HCT116 (cell line): Measurements from ENCODE around the gene CBR1. TPM values are rescaled to one million over a fixed set of nuclear protein-coding genes. Genes with fewer than 3 reads are reported as not detected.

Source experiments
- ATAC-seq: fragments of 200-7000 bp; cut with Tn5 transposase; 2 replicates; pipeline ENCODE4 v1.9.1; 2020; ENCODE audit warnings: mild to moderate bottlenecking, moderate library complexity
- BruUV-seq: library from RNA; stranded (reverse); fragments of 400-500 nt; replicated peaks from 2 replicates; lab custom pipeline; 2021; lab: Mats Ljungman, UMichigan
- CTCF ChIA-PET: fragments of 300-600 bp; sonication (Branson Sonifier 250); formaldehyde crosslinking; loops from one replicate; lab custom pipeline; 2021; ENCODE audit warnings: antibody characterized with exemption; lab: Charles Lee
- POLR2A ChIA-PET: fragments of 300-600, 350-600 bp; sonication (Branson Sonifier 250); formaldehyde crosslinking; loops from one replicate; lab custom pipeline; 2021; ENCODE audit warnings: antibody characterized with exemption; lab: Charles Lee
- RAD21 ChIA-PET, 2 experiments: fragments of 300-600 bp; sonication (Branson Sonifier 250); formaldehyde crosslinking; loops; one replicate each; lab custom pipeline; 2023; ENCODE audit warnings: low total read pairs in 2 of 2; ENCODE audit not compliant: uncharacterized antibody in 2 of 2, unreplicated experiment in 2 of 2, low non-redundant PET in 1 of 2; lab: Charles Lee
- DNase-seq: peaks from one replicate; pipeline ENCODE4 v3.0.0-alpha.2; 2010; ENCODE audit warnings: low read depth, low spot score
- H2AFZ ChIP-seq: fragments of 200-600 bp; shearing (Covaris generic), sonication (generic); 2 replicates; pipeline ENCODE4 v1.6.1; 2017; ENCODE audit warnings: low read depth, mixed run types, mixed read lengths, antibody characterized with exemption, low read length; ENCODE audit not compliant: poor library complexity, severe bottlenecking
- H3K27ac ChIP-seq: 2 replicates; pipeline ENCODE4 v1.5.1; 2012; ENCODE audit warnings: low read depth, low read length
- H3K27me3 ChIP-seq: fragments of 200-600 bp; sonication (generic); 2 replicates; pipeline ENCODE4 v1.6.1; 2016; ENCODE audit warnings: mixed run types, low read length, mixed read lengths; ENCODE audit not compliant: insufficient read depth
- H3K36me3 ChIP-seq, 2 experiments: fragments of 200-500 bp in 1 of 2; fragments of 200-600 bp in 1 of 2; sonication (Bioruptor generic) in 1 of 2; sonication (generic) in 1 of 2; 2 replicates each; pipeline versions ENCODE4 v1.5.1 to v1.6.1; 2014 to 2016; ENCODE audit warnings: low read length in 2 of 2, inconsistent platforms in 1 of 2, mixed read lengths in 1 of 2, mixed run types in 1 of 2; ENCODE audit not compliant: insufficient read depth in 2 of 2, control insufficient read depth in 1 of 2
- H3K4me1 ChIP-seq, 2 experiments: fragments of 200-600 bp in 1 of 2; sonication (generic) in 1 of 2; 2 replicates each; pipeline versions ENCODE4 v1.5.1 to v1.6.1; 2012 to 2017; ENCODE audit warnings: low read length in 2 of 2, inconsistent platforms in 1 of 2, mild to moderate bottlenecking in 1 of 2, mixed read lengths in 1 of 2, mixed run types in 1 of 2, moderate library complexity in 1 of 2; ENCODE audit not compliant: insufficient read depth in 2 of 2, control insufficient read depth in 1 of 2
- H3K4me2 ChIP-seq: fragments of 200-600 bp; sonication (generic); 2 replicates; pipeline ENCODE4 v1.6.1; 2017; ENCODE audit warnings: mixed run types, low read length, mixed read lengths
- H3K4me3 ChIP-seq, 2 experiments: fragments of 200-600 bp in 1 of 2; sonication (generic) in 1 of 2; replicated peaks in 1 of 2; 2 replicates each; pipeline ENCODE4 v1.5.1; 2011 to 2016; ENCODE audit warnings: low read length in 2 of 2, control low read depth in 1 of 2, low read depth in 1 of 2, mild to moderate bottlenecking in 1 of 2, mixed read lengths in 1 of 2, mixed run types in 1 of 2
- H3K79me2 ChIP-seq: fragments of 200-600 bp; sonication (generic); 2 replicates; pipeline ENCODE4 v1.6.1; 2017; ENCODE audit warnings: mild to moderate bottlenecking, mixed run types, low read length, moderate library complexity, mixed read lengths; ENCODE audit not compliant: insufficient read depth
- H3K9ac ChIP-seq: fragments of 200-600 bp; sonication (generic); 2 replicates; pipeline ENCODE4 v1.6.1; 2016; ENCODE audit warnings: low read length, mixed read lengths
- H3K9me2 ChIP-seq: fragments of 200-600 bp; sonication (generic), shearing (Covaris generic); 2 replicates; pipeline ENCODE4 v1.6.1; 2017; ENCODE audit warnings: mixed run types, mild to moderate bottlenecking, moderate library complexity; ENCODE audit not compliant: insufficient read depth
- H3K9me3 ChIP-seq, 2 experiments: fragments of 200-500 bp in 1 of 2; fragments of 200-600 bp in 1 of 2; sonication (Bioruptor generic) in 1 of 2; sonication (generic) in 1 of 2; 2 replicates each; pipeline ENCODE4 v1.6.1; 2014 to 2017; ENCODE audit warnings: low read length in 2 of 2, mixed read lengths in 2 of 2, inconsistent platforms in 1 of 2, low read depth in 1 of 2, mild to moderate bottlenecking in 1 of 2, mixed run types in 1 of 2, moderate library complexity in 1 of 2; ENCODE audit not compliant: control insufficient read depth in 1 of 2, insufficient read depth in 1 of 2
- H4K20me1 ChIP-seq: fragments of 200-600 bp; sonication (generic), shearing (Covaris generic); 2 replicates; pipeline ENCODE4 v1.6.1; 2017; ENCODE audit warnings: mixed run types, mild to moderate bottlenecking, moderate library complexity; ENCODE audit not compliant: insufficient read depth
- CEBPB ChIP-seq: IDR thresholded peaks from 2 replicates; pipeline ENCODE4 v1.6.1; 2012; ENCODE audit warnings: low read depth
- EGR1 ChIP-seq: IDR thresholded peaks from 2 replicates; pipeline ENCODE4 v1.6.1; 2012; ENCODE audit warnings: low read depth
- ELF1 ChIP-seq: IDR thresholded peaks from 2 replicates; pipeline ENCODE4 v1.6.1; 2012; ENCODE audit warnings: low read depth, borderline replicate concordance
- EZH2 ChIP-seq: fragments of 200-600 bp; sonication (generic); IDR thresholded peaks from 2 replicates; pipeline ENCODE4 v1.6.1; 2017; ENCODE audit warnings: antibody characterized with exemption, mixed run types
- EZH2phosphoT487 ChIP-seq: fragments of 200-600 bp; IDR thresholded peaks from 2 replicates; pipeline ENCODE4 v1.6.1; 2018; ENCODE audit warnings: antibody characterized with exemption, borderline replicate concordance
- FOSL1 ChIP-seq: IDR thresholded peaks from 2 replicates; pipeline ENCODE4 v1.6.1; 2012; ENCODE audit warnings: low read depth
- POLR2A ChIP-seq: IDR thresholded peaks from 2 replicates; pipeline ENCODE4 v1.7.0; 2011; ENCODE audit warnings: borderline replicate concordance; ENCODE audit not compliant: insufficient read depth, insufficient read length; ENCODE audit errors: extremely low read depth
- POLR2AphosphoS5 ChIP-seq: IDR thresholded peaks from 2 replicates; pipeline ENCODE4 v1.6.1; 2011; ENCODE audit warnings: mild to moderate bottlenecking, low read depth, low read length, moderate library complexity
- SIN3A ChIP-seq: IDR thresholded peaks from 2 replicates; pipeline ENCODE4 v1.6.1; 2012; ENCODE audit warnings: low read depth
- SP1 ChIP-seq: IDR thresholded peaks from 2 replicates; pipeline ENCODE4 v1.6.1; 2012; ENCODE audit warnings: low read depth
- intact Hi-C: fragments of 100-400 bp; cut with micrococcal nuclease; formaldehyde crosslinking; loops from 2 replicates; pipeline ENCODE4 v1.10.0; 2022
- total RNA-seq: library from RNA; stranded (reverse); gene quantifications from one replicate; pipeline ENCODE4 v1.2.1, GENCODE V29; 2021; ENCODE audit not compliant: unreplicated experiment
- TF ChIP-seq, protein P1 (sequence below): IDR thresholded peaks from 2 replicates; pipeline ENCODE4 v1.6.1; 2011; ENCODE audit warnings: mild to moderate bottlenecking, low read length, moderate library complexity; ENCODE audit not compliant: insufficient replicate concordance; ENCODE audit errors: extremely low read depth
- TF ChIP-seq, protein P2 (sequence below): IDR thresholded peaks from 2 replicates; pipeline ENCODE4 v1.6.1; 2012
- TF ChIP-seq, protein P3 (sequence below): IDR thresholded peaks from 2 replicates; pipeline ENCODE4 v1.6.1; 2012; ENCODE audit warnings: low read depth
- TF ChIP-seq, protein P4 (sequence below): IDR thresholded peaks from 2 replicates; pipeline ENCODE4 v1.6.1; 2012

The CBR1 gene
- total RNA-seq, 1 experiment from 2014 or later, result 0.91 TPM

DNA sequence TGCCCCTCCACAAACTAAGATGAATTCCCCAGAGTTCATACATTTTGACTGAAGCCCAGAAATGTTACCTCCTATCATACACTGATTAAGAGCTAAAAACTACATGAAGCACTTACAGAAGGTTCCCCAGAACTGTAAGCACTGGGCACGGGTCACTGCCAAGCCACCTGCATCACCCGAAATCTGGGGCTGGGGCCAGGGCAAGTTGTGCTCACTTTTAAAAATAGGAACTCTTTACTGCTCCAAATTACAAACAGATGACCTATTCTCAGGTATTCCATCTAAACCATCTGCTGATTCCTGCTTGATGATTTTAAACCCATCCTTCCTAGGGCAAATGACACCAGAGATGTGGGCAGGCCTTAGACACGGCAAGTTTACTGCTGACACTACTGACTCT lies 14.3 kb upstream of the CBR1 start:
- no peak overlapping the region for H3K4me3 ChIP-seq
- TF ChIP-seq POLR2AphosphoS5 (no peak), ELF1 (no peak), POLR2A (no peak), SIN3A (no peak), SP1 (no peak), EZH2 (no peak), EGR1 (no peak), CEBPB (no peak)
- H4K20me1 ChIP-seq, result no peaks in the 10 kb centered on the region
- RAD21 ChIA-PET, result no interaction called here
- no peaks in the 10 kb centered on the region for H3K9me3 ChIP-seq
- ATAC-seq (no peak), DNase-seq (no peak)
- intact Hi-C loops, result no loop called here
- no peak overlapping the region for H2AFZ ChIP-seq
- H3K79me2 ChIP-seq, result peaks cover 33% of the 10 kb centered on the region
- H3K27ac ChIP-seq, result no peak overlapping the region
- peaks cover 37 to 49% of the 10 kb centered on the region in 2 experiments for H3K36me3 ChIP-seq
- POLR2A ChIA-PET, result no interaction called here
- peaks cover 5 to 6% of the 10 kb centered on the region in 2 experiments; a peak in 3 of 4 replicates for H3K4me1 ChIP-seq
- H3K9me2 ChIP-seq, result no peaks in the 10 kb centered on the region
- CTCF ChIA-PET, result no interaction called here
- H3K9ac ChIP-seq, result no peak overlapping the region
- no peaks in the 10 kb centered on the region for H3K27me3 ChIP-seq
- no TSS peak for BruUV-seq
- no peak overlapping the region for H3K4me2 ChIP-seq

DNA sequence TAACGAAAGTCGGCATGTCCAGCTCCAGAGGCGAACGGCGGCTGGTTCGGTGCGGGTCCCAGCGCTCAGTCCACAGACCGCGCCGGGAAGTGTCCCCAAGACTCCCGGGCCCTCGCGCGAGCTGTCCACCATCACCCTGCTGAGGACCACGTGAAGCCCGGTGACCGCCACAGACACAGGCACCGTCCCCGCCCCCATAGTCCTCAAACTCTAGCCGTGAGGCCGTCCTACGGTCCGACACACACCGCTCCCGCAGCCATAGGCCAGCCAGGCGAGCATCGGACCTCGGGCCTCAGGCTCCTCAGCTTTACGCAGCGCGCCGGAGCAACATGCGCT lies 10.0 kb upstream of the CBR1 start:
- ChIA-PET CTCF (interaction anchor here (0.8 to 1.0 kb wide), 4 partner anchors 23 to 64 kb away, joined by 3 to 4 read pairs (median 4); no protein-coding TSS in a partner anchor), POLR2A (interaction anchor here (0.7 to 1.8 kb wide), 4 partner anchors 9 to 37 kb away, joined by 3 to 5 read pairs (median 4); no protein-coding TSS in a partner anchor)
- intact Hi-C loops, result loop anchor here (5.0 kb wide), 1 partner anchor 53 kb away; no protein-coding TSS in a partner anchor
- TF ChIP-seq, protein P1, sequence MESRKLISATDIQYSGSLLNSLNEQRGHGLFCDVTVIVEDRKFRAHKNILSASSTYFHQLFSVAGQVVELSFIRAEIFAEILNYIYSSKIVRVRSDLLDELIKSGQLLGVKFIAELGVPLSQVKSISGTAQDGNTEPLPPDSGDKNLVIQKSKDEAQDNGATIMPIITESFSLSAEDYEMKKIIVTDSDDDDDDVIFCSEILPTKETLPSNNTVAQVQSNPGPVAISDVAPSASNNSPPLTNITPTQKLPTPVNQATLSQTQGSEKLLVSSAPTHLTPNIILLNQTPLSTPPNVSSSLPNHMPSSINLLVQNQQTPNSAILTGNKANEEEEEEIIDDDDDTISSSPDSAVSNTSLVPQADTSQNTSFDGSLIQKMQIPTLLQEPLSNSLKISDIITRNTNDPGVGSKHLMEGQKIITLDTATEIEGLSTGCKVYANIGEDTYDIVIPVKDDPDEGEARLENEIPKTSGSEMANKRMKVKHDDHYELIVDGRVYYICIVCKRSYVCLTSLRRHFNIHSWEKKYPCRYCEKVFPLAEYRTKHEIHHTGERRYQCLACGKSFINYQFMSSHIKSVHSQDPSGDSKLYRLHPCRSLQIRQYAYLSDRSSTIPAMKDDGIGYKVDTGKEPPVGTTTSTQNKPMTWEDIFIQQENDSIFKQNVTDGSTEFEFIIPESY, result no peak
- TF ChIP-seq POLR2A, result no peak
- TF ChIP-seq, protein P2, sequence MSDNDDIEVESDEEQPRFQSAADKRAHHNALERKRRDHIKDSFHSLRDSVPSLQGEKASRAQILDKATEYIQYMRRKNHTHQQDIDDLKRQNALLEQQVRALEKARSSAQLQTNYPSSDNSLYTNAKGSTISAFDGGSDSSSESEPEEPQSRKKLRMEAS, result no peak
- TF ChIP-seq, protein P3, sequence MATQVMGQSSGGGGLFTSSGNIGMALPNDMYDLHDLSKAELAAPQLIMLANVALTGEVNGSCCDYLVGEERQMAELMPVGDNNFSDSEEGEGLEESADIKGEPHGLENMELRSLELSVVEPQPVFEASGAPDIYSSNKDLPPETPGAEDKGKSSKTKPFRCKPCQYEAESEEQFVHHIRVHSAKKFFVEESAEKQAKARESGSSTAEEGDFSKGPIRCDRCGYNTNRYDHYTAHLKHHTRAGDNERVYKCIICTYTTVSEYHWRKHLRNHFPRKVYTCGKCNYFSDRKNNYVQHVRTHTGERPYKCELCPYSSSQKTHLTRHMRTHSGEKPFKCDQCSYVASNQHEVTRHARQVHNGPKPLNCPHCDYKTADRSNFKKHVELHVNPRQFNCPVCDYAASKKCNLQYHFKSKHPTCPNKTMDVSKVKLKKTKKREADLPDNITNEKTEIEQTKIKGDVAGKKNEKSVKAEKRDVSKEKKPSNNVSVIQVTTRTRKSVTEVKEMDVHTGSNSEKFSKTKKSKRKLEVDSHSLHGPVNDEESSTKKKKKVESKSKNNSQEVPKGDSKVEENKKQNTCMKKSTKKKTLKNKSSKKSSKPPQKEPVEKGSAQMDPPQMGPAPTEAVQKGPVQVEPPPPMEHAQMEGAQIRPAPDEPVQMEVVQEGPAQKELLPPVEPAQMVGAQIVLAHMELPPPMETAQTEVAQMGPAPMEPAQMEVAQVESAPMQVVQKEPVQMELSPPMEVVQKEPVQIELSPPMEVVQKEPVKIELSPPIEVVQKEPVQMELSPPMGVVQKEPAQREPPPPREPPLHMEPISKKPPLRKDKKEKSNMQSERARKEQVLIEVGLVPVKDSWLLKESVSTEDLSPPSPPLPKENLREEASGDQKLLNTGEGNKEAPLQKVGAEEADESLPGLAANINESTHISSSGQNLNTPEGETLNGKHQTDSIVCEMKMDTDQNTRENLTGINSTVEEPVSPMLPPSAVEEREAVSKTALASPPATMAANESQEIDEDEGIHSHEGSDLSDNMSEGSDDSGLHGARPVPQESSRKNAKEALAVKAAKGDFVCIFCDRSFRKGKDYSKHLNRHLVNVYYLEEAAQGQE, result no peak
- TF ChIP-seq POLR2AphosphoS5, result no peak
- TF ChIP-seq, protein P4, sequence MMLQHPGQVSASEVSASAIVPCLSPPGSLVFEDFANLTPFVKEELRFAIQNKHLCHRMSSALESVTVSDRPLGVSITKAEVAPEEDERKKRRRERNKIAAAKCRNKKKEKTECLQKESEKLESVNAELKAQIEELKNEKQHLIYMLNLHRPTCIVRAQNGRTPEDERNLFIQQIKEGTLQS, result no peak
- no peak for TF ChIP-seq ELF1
- no peak for TF ChIP-seq FOSL1
- TF ChIP-seq EZH2phosphoT487, result no peak

More for the DNA sequence above, 10.0 kb upstream of the CBR1 start:
- ATAC-seq (peak; percentile 64), DNase-seq (no peak)
- Histone ChIP-seq H3K36me3 (peaks cover 29 to 33% of the 10 kb centered on the region in 2 experiments), H3K9me3 (no peaks in the 10 kb centered on the region), H3K4me1 (peaks cover 11 to 13% of the 10 kb centered on the region in 2 experiments; a peak in 3 of 4 replicates), H3K27ac (peak overlapping the region; percentile 98), H3K79me2 (peaks cover 33% of the 10 kb centered on the region), H3K27me3 (no peaks in the 10 kb centered on the region), H4K20me1 (no peaks in the 10 kb centered on the region), H2AFZ (no peak overlapping the region), H3K4me3 (peak overlapping the region; percentile 91 to 99), H3K9me2 (no peaks in the 10 kb centered on the region), H3K4me2 (peak overlapping the region; percentile 87), H3K9ac (peak overlapping the region; percentile 84)
- BruUV-seq, result TSS peak; percentile 54
- RAD21 ChIA-PET, result no interaction called here
